ENCODE results near the gene SENP5.

DNA sequence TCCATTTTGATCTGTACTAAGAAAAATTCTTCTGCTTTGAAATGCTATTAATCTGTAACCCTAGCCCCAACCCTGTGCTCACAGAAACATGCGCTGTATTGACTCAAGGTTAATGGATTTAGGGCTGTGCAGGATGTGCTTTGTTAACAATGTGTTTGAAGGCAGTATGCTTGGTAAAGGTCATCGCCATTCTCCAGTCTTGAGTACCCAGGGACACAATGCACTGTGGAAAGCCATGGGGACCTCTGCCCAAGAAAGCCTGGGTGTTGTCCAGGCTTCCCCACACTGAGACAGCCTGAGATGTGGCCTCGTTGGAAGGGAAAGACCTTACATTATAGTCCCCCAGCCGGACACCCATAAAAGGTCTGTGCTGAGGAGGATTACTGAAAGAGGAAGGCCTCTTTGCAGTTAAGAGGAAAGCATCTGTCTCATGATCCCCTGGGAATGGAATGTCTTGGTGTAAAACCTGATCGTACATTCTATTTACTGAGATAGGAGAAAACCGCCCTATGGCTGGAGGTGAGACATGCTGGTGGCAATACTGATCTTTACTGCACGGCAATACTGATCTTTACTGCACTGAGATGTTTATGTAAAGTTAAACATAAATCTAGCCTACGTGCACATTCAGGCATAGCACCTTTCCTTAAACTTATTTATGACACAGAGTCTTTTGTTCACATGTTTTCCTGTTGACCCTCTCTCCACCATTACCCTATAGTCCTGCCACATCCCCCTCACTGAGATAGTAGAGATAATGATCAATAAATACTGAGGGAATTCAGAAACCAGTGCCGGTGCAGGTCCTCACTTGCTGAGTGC is 94.6 kb downstream of the SENP5 start:
- TF ChIP-seq, protein P1, sequence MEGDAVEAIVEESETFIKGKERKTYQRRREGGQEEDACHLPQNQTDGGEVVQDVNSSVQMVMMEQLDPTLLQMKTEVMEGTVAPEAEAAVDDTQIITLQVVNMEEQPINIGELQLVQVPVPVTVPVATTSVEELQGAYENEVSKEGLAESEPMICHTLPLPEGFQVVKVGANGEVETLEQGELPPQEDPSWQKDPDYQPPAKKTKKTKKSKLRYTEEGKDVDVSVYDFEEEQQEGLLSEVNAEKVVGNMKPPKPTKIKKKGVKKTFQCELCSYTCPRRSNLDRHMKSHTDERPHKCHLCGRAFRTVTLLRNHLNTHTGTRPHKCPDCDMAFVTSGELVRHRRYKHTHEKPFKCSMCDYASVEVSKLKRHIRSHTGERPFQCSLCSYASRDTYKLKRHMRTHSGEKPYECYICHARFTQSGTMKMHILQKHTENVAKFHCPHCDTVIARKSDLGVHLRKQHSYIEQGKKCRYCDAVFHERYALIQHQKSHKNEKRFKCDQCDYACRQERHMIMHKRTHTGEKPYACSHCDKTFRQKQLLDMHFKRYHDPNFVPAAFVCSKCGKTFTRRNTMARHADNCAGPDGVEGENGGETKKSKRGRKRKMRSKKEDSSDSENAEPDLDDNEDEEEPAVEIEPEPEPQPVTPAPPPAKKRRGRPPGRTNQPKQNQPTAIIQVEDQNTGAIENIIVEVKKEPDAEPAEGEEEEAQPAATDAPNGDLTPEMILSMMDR (IDR thresholded peaks at IDR 0.05) = no peak
- TF ChIP-seq POLR2A (IDR thresholded peaks at IDR 0.05) = no peak

All from breast epithelium (tissue), 3 donors.